ENCODE measurements around the gene PPP1R37.

PPP1R37 gene

DNA sequence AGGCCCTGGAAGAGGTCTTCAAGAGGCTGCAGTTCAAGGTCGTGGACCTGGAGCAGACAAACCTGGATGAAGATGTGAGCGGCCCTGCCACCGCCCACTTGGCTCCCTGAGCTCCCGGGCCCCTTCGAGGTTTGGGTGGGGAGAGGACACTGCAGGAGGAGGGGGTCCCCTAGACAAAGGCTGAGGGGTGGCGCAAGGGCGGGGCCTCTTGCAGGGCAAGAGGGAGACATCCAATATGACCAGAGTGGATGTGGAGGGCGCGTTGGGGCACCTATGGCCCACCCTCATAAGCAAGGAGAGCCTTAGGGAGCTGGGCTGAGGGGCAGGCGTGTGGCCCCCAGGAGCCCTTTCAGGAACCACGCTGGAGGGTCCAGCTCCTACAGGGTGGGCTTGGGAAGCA lies 47.6 kb downstream of the PPP1R37 start:
- DNase-seq, result no peak

DNA sequence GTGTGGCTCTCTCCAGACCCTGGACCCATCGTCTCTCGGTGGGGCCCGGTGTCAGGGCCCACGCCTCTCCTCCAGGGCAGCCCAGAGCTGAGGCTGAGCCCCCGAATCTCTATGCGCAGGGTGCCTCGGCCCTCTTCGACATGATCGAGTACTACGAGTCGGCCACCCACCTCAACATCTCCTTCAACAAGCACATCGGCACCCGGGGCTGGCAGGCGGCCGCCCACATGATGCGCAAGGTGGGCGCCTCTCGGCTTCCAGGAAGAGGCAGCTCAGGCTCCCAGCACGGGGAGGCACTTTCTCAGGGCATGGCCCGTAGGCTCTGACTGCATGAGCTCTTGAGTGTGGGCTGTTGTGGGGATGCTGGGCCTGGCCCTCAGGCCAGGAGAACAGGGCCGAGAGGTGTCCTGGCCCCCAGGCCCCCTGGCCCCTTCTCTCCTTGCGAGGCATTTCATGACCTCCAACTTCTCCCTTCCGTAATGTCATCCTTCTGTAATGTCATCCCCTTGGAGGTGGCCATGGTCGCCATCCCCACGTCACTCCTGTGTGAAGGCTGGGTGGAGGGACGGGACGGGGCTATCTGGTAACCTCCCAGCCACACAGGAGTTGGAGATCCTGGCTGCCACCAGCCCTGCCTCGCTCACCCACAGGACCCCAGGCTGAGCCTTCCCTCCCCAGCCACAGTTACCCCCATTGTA lies 48.4 kb downstream of the PPP1R37 start:
- no peak for DNase-seq

DNA sequence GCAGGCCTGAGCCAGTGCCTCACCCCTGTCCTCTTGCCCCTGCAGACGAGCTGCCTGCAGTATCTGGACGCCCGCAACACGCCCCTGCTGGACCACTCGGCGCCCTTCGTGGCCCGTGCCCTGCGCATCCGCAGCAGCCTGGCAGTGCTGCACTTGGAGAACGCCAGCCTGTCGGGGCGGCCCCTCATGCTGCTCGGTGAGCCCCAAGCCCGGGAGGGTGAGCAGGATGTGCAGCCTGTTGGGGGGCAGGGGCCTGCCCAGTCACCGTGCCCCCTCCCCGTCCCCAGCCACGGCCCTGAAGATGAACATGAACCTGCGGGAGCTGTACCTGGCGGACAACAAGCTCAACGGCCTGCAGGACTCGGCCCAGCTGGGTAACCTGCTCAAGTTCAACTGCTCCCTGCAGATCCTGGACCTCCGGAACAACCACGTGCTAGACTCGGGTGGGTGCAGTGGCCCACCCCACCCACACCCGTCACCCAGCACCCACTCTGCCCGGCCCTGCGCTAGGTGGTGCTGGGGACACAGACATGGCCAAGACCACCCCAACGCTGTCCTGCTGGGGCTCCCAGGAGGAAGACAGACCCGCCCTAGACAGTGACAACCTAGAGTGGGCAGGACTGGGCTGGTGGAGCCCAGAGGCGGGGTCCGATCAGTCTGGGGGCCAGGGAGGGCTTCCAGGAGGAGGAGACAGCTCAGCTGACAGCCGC lies 49.2 kb downstream of the PPP1R37 start:
- no peak for DNase-seq

DNA sequence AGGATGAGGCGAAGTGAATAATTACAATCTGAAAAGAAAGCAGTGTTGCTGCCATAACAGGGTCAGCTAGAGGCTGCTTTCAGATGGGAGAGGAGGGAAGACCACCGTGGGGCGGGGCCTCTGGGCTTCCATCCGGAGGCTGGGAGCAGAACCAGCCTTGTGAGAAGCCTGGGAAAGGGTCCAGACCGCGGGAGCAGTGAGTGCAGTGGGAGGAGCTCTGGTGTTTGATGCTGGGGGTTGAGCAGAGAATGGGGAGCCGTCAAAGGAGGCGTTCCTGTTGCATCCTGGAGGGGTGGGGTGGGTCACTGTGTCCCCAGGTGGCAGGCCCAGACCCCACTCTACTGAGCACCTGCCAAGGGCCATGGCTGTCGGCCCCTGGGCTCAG lies 49.7 kb downstream of the PPP1R37 start:
- no peak for DNase-seq

DNA sequence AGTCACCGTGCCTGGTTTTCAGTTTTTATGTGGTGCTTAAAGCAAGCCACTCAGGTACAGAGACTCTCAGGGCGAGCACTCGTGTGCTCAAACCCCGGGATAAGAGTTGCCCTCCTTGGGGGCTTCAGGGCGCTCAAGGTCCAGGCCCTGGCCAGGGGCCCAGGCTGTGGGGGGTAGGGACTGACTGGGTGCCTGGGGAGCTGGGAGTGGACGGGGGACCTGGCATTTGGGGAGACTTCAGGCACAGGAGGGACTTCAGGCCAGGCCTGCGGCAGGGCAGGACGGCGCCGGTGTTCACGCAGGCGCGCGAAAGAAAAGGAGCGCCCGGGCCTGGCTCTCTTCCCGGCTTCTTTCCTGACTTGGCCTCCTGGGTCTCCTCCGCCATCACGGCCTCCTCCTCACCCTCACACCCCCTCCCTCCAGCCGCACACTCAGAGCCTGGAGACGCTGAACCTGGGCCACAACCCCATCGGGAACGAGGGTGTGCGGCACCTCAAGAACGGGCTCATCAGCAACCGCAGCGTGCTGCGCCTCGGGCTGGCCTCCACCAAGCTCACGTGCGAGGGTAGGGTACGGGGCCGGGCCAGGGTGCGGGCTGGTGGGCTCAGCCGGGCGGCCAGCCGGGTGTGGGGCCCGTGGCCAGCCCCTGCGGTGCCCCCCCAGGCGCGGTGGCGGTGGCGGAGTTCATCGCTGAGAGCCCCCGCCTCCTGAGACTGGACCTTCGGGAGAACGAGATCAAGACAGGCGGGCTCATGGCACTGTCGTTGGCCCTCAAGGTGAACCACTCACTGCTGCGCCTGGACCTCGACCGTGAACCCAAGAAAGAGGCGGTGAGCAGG lies 51.7 kb downstream of the PPP1R37 start:
- DNase-seq, result no peak

DNA sequence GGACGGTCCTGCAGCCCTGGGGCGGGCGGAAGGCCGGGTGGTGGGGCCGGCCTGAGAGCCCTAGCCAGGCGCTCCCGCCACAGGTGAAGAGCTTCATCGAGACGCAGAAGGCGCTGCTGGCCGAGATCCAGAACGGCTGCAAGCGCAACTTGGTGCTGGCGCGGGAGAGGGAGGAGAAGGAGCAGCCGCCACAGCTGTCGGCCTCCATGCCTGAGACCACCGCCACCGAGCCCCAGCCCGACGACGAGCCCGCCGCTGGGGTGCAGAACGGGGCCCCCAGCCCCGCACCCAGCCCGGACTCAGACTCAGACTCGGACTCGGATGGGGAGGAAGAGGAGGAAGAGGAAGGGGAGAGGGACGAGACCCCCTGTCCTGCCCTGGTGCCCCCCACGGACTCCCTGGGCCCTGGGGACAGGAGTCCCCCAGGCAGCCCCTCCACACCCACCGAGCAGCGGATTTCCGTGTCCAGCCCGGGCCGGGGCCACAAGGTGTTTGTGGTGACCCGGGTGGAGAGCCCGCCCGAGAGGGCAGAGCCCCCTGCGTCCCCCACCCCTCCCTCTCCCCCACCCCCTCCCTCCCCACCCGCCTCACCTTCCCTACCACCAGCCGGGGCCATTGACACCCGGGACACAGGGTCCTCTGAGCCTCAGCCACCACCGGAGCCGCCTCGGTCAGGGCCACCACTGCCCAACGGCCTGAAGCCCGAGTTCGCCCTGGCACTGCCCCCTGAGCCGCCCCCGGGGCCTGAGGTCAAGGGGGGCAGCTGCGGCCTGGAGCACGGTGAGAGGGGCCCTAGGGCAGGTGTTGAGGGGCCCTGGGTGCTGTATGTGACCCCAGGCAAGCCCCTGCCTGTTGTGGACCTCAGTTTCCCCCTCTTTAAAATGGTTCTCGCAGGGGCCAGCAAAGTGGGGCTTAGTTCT lies 52.6 kb downstream of the PPP1R37 start:
- no peak for DNase-seq

DNA sequence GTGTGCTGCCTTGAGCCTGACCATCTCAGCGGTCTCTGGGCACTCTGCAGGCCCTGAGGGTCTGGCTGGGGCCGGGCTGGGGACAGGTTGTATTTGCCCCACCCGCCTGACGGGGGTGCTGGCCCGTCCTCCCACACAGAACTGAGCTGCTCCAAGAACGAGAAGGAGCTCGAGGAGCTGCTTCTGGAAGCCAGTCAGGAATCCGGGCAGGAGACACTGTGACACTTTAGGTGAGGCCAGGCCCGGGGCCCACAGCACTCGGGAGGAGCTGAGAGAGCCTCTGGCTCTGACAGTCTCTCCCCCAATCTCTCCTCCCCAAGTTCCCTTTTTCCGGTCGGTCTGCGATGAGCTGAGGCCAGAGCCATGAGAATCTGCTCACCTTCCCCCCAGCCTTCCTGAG lies 53.3 kb downstream of the PPP1R37 start:
- DNase-seq, result no peak

DNA sequence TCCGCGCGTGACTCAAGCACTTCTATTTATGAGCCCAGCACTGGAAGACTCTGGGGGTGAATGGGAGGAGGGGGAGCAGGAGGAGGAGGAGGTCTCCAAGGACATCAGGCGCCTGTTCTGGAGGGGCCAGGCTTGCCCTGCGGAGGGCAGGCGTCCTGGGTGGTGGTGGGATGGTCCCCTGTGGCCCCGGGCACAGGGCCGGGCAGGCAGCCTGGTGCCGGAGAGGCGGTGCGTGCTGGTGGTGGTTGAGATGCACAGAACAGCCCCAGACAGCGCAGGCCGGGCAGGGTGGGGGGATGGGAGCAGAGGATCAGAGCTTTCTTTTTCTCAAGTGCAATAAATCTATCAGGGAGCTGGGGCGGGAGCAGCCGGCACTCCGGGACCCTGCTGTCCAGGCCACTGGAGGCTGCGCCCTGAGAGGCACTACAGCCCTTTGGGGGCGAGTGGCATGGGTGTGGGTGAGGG lies 53.8 kb downstream of the PPP1R37 start:
- no peak for DNase-seq

DNA sequence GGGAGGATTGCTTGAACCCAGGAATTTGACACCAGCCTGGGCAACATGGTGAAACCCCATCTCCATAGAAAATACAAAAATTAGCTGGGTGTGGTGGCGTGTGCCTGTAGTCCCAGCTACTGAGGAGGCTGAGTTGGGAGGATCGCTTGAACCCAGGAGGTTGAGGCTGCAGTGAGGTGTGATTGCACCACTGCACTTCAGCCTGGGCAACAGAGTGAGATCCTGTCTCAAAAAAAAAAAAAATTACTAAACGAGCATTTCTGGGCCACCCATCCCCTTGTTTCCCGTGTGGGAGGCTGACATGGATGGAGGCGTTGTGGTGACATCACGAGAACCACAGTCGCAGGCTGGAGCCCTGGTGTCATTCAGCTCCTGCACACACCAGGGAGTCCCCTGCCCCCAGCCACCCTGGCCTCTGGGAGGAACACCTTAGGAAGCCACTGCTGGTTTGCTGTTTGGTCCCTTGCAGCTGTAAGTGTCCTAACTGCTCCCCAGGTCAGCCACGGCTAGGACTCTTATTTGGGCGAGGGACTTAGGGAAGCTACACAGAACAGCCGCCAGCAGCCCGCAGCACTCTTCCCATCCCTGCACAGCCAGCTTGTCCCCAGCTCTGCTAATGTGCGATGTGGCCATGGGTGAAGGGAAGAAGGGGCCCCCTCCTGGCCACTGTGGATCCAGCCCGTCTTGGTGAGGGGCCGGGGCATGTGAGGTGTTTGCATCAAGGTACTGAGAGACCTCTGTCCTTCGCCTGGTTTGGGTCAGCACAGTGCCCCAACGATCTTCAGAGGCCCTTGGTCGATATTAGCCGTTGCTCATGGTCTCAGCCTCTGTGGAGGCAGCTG lies 55.1 kb downstream of the PPP1R37 start:
- no peak for DNase-seq

DNA sequence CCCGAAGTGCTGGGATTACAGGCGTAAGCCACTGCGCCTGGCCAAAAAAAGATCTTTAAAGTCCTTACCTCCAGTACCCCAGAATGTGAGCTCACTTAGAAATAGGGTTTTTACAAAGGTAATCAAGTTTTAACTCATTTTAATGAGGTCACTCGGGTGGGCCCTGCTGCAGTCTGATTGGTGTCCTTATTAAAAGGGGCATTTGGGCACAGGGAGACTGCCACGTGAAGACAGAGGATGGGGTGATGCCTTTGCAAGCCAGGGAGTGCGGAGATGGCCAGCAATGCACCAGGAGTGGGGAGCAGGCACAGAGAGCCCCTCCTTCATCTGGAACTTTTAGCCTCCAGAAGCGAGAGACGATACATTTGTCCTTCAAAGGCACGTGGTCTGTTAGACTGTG lies 56.1 kb downstream of the PPP1R37 start:
- DNase-seq, result no peak

DNA sequence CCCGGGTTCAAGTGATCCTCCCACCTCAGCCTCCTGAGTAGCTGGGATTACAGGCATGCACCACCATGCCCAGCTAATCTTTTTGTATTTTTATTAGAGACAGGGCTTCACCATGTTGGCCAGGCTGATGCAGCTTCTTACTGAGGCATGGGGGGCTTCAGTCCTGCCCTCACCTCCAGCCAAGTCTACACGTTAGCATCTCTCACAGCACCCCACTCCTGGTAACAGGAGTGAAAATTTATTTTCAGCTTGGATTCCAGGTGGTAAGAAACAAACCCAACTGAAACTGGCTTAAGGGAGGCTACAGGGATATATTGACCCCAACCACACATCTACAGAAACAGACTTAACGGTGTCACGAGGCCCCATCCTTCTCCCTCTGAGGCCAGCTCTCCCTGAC lies 57.2 kb downstream of the PPP1R37 start:
- DNase-seq, result no peak

DNA sequence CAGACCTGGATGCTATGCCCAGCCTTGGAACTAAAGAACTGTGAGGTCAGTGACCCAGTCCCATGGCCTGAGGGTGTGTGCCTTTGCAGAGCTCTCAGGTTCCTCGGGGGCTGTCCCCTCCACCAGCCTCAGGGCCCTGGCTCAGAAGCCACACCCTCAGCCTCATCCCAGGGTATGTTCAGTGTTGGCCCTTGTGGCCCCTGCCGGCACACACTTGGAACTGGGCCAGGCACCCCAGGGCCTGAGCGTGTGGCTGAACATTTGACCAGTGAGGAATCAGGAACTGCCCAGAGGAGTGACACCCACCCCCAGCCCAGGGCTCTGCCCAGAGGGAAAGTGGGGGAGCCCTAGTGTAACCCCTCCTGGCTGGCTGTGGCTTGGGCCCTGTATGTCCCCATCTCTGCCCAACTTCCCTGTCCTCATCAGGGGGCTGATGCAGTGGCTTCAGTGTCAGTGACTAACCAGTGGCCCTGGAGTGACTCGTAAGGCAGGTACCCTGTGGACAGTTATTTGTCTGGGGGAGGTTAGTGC lies 57.8 kb downstream of the PPP1R37 start:
- no peak for DNase-seq

DNA sequence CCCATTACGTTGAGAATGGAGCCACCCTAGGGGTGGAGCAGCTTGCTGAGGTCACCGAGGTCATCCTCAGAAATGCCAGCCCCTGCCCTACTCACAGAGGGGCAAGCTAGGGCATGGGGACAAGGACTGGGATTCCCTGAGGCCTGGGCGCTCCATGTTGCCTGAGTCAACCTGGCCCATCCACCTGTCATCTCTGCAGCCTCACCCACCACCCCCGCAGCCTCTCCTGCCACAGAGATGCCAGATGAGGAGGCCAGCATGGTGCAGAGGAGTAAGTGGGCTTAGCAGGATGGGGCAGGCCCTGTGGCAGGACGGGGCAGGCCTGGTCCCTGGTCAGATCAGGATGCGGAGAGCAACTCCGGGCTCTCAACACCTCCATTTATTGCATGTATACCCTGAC lies 58.3 kb downstream of the PPP1R37 start:
- DNase-seq, result no peak

DNA sequence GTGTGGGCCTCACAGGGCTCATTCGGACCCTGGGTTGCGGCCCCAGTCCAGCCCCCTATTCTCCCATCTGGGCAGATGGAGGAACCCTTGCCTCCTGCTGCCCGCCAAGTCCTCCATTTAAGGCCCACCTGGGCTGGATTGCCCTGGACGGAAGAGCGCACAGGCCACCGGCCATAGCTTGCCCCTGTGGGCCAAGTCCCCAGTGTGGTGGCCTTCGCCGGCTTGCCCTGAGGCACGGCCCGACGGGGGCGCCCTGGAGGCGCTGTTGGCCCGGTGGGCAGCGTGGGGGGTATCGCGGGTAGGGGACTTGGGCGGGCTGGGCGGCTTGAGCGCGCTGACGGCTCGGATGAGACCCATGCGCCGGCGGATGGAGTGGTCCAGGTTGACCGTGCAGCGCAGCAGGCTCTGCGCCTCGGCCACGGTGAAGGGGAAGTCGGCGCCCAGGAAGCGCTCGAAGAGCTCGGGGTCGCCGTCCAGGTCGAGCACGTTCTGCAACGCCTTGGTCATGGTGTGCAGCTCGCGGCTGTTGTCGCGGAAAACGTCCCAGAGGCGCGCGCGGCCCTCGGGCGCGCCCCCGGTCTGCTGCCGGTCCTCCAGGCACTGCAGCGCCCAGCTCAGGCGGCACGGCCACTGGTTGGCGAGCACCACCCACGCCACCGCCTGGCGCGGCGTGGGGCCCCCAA lies 59.0 kb downstream of the PPP1R37 start:
- no peak for DNase-seq

DNA sequence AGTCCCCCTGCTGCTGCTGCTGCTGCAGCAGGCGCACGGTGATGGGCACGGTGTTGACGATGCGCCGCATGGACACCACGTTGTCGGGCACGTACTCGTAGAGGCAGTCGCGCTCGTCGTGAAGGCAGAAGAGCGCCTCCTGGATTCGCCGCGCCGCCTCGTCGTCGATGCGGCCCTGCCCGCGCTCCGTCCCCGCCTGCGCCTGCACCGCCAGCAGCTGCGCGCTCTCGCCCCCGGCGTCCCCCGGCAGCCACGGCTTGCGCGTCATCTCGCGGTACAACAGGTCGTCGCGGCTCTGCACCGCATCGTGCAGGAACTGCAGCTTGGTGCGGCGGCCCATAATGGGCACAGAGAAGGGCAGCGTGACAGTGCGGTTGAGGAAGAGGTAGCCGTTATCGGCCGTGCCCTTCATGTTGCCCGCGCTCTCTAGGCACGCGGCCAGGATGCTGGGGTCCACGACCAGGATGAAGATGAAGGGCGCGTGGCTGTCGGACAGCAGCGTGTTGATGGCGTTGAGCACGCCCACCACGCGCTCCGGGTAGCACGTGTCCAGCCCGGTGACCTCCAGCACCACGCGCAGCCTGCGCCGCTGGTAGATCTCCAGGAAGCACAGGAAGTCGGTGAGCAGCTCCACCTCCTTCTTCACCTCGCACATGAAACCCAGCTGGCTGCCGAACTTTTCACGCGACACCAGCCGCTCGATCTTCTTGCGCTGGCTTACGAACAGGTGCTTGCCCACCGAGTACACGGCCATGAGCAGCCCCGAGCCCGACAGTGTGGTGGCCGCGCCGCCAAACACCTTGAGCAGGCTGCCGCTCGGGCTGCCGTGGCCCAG lies 59.7 kb downstream of the PPP1R37 start:
- DNase-seq, result peak; percentile 26

DNA sequence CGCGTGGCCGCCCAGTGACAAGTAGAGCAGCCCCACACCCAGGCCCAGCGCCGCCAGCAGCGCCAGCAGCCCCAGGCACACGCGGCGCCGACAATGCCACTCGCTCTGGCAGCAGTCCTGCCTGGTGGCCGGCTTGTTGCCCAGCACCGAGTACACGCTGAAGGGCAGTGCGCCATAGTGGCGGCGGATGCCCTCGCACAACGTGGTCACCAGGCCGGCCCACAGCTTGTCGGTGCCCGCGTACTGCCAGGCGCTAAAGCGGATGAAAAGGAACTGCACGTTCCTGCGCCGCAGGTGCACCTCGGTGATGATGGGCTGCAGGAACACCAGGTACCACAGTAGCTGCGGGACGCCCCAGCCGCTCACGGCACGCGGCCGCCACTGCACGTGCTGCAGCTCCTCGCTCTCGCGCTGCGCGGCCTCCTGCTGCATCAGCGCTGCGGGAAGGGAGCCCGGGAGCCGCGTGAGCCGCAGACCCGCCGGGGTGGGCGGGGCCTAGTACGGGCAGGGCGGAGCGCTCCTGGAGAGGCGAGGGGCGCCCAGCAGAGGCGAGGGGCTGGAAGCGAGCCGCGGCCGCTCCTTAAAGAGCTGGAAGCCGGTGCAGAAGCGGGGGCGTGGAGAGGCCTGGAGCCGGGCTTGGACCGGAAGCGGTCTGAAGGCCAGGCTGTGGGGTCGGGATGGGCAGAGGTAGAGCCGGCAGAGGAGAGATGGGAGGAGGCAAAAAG lies 60.5 kb downstream of the PPP1R37 start:
- peak; percentile 59 for DNase-seq

DNA sequence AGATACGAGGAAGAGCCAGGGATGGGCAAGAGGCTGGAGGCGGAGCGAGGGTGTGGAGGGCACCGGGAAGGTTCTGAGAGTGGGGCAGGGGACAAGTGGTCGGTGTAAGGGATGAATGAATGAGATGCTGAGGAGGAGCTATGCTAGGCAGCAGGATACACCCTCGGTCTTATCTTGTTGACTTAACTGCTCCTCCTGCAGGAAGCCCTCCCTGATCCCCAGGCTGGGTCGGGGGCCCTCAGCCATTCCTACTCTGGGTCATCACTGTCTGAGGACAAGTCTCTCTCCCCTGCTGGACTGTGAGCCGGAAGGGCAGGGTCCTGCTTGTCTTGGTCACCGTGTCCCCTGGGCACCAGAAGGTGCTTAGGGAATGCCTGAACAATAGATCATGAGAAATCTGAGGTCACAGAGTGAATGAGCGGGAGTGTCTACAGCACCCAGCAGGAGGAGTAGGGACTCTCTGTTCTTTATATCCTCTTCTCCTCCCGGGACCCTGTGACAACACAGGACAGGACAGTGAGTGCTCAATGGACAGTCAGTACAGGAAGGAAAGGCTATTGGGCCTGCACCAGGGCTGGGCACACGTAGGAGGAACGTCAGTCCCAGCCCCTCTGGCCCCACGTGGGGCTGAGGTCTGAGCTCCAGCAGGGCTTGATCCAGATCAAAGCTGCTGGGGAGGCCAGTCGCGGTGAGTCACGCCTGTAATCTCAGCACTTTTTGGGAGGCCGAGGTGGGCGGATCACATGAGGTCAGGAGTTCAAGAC lies 61.3 kb downstream of the PPP1R37 start:
- no peak for DNase-seq

DNA sequence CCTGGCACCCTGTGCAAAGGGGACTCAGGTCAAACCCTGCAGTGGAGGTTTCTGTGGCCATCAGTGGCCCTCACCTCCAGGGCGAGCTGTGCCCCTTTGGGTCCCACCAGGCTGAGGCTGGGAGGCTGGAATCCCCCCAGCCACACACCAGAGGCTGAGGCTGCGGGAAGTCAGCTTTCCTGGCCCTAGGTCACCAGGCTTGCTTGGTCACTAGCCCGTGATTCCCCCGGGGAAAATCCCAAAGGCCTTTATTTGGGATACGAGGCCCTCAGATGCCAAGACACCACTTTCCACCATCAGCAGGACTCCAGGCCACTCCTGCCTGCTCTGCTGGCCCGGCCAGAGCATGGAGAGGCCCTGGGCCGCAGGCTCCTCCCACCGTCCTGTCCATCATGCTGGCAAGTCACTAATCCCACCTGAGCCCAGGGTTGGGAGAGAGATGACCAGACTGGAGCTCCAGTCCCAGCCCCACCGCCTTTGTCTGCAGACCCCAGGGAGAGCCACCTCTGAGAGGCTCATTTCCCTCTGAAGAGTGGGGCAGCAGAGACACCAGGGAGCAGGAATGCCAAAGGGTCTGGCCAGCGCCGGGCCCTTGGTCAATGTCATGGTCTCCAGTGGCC lies 63.1 kb downstream of the PPP1R37 start:
- no peak for DNase-seq
